Activated CD4-positive, alpha-beta T cell treated with anti-CD3 and anti-CD28 coated beads for 24 hours (primary cell): ENCODE results near the gene RDX.
"Not testable (repeated sequence)": the region's sequence is repeated elsewhere in the genome, so short reads cannot be mapped to it uniquely, and the experiment has no call there.

ENCODE experiments used
- DNase-seq, 2 donors: peaks; one replicate each; pipeline ENCODE4 v3.0.0-alpha.2; 2020; ENCODE audit warnings: low read depth in 2 of 2

RDX gene

DNA sequence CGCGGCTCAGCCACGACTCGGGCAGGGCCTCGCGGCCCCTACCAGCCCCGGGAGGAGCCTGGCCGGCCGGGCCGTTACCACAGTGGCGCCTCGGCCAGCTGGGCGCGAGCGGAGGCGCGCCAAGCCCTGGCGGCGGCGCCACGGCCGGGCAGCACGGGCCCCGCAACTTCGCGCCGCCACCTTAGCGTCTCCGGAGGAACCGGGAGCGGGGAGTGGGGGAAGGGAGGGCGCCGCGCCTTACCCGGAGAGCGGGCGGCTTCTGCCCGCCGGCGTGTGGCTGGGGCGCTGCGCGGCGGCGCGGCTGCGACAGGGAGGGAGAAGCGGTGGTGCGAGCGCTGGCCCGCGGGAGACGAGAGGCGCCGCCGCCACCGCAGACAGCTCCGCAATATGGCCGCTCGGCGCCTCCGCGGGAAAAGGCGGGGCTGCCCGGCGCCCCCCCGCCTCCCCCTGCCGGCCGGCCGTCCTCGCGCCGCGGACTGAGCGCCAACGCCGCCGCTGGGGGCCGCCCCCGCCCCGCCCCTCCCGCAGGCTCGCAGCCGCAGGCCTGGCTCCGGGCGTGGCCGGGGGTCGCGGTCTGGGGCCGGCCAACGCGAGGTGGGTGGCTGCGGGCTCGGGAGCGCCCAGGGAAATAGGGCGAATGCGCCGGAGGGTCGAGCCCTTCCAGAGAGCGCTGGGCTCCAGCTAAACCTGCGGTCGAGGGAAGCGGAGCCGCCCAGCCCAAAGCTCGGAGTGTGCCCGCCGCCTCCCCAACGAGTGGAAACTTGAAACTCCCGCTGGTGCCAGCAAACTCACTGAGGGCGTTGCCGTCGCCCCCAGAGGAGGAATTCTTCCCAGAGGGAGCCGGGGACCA lies at the start of gene RDX:
TSS of gene RDX (minus strand) at position 389 of the 850 bp plus-strand sequence. CDS start 16,922 bp downstream, outside the sequence.
- DNase-seq = peak; percentile 23 to 53

DNA sequence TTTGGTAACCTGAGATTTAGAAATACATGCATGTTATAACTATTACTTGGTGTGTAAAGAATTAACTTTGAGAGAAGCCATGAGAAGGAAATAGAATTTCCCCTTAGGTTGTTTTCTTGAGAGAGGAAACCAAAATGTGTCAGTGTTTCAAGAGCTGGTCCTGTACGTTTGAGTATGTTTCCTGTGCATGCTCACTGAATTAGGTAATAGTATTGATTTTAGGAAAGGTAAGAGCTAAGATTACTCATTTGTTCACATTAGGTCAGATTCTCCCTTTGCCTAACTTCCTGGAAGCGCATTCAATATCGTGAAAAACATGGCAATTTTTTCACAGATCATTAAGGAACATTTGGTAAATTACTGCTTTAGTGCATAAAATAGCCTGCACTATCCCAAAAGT lies 49.3 kb upstream of the RDX start:
- DNase-seq = no peak

DNA sequence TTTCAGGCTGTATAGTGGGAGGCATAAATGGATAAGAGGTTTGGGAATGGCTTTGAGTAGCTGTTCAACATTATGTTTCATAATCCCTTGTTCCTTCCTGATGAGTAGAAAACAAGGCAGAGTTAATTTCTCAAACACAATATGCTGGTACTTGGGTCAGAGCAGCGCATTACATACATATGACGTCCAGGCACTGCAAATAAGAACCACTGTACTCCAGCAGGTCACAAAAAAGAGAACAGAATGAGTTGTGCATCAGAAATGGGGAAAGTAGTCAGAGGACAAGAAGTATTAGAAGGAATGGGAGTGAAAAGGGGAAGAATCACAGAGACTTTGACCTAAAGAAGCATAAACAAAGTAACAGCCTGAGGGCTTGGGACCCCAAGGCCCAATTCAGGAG lies 44.0 kb upstream of the RDX start:
- no peak for DNase-seq

DNA sequence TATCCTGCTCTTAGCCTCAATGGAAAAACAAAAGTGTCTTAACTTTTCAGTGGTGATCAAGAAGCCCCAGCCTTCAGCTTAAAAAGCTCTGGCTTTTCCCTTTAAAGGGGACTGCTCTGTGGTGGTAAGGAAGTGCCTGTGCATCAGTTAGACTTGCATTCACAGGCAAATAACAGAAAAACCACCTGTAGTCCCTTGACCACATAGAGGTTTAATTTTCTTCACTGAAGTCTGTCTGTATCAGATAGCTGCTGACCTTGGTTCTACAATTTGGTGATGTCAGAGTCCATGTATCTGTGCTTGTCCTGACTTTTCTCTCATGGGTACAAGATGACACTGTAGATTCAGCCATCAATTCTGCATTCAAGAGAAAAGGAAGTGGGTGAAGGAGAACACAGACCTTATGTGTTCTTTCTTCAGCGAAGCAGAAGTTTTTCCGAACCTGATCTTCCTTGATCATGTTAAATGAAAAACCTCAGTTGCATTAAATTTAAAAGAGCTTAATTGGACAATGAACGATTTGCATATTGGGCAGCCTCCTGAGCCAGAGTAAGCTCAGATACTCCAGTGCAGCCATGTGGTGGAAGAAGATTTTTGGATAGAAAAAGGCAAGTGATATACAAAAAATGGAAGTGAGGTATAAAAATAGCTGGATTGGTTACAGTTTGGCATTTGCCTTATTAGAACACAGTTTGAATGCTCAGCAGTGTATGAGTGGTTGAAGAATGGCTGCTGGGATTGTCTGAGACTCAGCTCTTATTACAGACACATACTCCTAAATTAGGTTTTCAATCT lies 43.2 kb upstream of the RDX start:
- no peak for DNase-seq

DNA sequence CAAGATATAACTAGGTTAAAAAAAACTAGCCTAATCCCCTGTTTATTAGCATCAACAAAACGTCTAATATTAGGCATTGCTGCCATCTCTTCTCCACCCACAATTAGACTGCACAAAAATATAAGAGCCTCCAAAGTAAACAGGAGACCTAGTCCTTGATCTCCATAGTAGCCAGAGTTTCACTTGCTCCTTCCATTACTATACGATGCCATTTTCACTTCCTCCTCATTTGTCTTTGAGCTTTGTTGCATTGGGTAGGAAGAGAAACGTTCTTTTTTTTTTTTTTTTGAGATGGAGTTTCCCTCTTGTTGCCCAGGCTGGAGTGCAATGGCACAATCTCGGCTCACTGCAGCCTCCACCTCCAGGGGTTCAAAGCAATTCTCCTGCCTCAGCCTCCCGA lies 42.3 kb upstream of the RDX start:
- DNase-seq = no peak

DNA sequence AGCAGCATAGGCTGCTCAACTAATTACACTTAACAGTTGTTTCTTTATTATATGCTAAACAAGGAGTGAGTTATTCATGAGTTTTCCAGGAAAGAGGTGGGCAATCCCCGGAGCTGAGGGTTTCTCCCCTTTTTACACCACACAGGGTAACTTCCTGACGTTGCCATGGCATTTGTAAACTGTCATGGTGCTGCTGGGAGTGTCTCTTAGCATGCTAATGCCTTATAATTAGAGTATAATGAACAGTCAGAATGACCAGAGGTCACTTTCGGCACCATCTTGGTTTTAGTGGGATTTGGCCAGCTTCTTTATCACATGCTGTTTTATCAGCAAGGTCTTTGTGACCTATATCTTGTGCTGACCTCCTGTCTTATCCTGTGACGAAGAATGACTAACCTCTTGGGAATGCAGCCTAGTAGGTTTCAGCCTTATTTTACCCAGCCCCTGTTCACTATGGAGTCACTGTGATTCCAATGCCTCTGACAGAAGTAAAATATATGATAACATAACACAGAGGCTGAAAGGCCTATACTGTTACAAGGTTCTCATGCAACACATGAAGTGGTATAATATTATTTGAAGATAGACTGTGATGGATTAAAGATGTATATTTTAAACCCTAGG lies 41.3 kb upstream of the RDX start:
- no peak for DNase-seq

DNA sequence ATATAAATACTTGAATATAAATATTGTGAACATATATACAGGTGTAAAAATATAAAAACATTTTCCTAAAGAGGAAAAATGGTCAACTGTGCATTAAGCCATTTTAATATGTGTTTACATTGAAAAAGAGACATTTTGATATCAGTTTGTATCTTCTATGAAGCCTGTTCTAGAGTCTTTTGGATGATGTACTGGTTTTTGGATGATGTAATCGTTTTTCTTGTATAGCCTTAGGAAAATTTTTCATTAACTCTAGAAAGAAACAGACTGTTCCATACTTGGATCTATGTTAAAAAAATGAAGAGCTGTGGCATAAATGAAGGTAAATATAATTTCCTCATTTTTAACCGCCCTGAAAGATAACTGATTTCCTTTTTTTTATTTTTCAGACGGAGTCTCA lies 39.6 kb upstream of the RDX start:
- no peak for DNase-seq

DNA sequence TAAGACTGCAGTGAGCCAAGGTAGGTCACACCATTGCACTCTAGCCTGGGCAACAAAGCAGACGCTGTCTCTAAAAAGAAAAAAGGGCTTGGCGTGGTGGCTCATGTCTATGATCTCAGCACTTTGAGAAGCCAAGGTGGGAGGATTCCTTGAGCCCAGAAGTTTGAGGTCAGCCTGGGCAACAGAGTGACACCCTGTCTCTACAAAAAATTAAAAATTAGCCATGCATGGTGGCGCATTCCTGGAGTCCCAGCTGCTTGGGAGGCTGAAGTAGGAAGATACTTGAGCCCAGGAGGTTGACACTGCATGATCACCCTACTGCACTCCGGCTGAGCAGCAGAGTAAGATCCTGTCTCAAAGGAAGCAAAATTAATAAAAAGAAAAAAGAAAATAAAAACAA lies 38.9 kb upstream of the RDX start:
- DNase-seq = no peak

DNA sequence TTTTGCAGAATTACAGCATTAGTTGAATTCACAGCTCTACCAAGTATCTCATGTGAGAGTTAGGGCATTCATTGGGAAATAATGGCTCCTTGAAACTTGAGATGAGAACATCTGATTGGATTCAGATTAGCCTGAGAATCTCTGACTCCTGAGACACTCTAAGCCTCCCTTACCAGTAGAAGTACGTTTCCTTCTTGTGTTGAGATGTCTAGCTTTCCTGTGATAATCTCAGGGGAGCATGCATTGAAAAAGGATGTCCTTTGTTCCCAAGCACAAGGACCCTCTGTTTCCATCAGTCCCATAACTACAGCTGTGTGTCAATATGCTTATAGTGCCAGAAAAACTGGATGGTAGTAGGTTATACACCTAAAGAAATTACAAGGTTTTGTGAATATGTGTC lies 35.2 kb upstream of the RDX start:
- DNase-seq = no peak

DNA sequence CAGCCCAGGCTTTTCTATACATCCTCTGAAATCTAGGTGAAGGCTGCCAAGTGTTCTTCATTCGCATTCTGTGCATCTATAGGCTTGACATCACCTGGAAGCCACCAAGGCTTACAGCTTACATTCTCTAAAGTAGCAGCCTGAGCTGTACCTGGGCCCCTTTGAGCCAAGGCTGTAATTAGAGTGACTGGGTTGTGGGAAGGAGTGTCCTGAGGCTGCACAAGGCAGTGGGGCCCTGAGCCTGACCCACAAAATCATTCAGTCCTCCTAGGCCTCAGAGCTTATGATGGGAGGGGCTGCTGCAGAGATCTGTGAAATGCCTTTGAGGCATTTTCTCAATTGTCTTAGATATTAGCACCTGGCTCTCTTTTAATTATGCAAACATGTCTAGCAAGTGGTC lies 33.0 kb upstream of the RDX start:
- no peak for DNase-seq

DNA sequence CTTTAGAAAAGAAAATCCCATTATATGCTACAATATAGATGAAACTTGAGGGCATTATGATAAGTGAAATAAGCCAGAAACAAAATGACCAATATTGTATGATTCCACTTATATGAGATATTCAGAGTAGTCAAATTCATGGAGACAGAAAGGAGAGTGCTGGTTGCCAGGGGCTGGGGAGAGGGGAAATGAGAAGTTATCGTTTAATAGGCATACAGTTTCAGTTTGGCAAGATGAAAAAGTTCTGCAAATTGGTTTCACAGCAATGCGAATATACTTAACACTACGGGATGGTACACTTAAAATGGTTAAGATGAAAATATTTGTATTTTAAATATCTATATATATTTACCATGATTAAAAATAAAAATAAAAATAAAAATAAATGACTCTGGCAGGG lies 31.1 kb upstream of the RDX start:
- no peak for DNase-seq

DNA sequence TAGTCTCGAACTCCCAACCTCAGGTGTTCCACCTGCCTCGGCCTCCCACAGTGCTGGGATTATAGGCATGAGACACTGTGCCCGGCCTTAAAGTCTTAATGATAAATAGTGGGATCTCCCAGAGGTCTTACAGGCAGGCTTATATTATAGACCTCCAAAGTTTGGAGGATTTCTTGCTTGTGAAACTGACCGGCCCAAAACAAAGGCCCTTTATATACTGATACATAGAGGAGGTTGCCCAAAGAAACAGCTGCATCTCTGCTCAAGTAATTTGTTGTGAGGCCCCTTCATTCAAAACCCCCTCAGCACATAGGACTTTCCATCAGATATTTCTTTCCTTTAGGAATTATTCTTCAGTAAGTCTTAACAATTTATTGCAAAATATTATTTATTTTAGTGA lies 27.4 kb upstream of the RDX start:
- DNase-seq = no peak

DNA sequence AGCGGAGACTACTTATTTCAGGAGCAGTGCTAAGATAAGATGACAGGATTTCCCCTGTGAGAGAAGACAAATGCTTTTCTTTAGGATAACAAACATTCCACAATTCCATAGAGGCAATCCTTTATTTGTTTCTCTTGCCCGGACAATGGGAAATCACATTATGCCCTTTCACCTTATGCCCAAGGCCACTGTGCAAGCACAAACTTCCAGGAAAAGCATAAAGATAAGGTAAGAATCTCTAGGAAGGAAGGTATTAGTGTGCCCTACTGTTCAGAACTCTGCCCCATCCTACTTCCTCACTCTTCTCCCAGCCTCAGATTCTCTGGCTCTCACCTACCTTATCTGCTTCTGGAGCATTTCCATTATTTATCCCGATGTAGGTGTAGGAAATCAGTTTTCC lies 23.1 kb upstream of the RDX start:
- no peak for DNase-seq

DNA sequence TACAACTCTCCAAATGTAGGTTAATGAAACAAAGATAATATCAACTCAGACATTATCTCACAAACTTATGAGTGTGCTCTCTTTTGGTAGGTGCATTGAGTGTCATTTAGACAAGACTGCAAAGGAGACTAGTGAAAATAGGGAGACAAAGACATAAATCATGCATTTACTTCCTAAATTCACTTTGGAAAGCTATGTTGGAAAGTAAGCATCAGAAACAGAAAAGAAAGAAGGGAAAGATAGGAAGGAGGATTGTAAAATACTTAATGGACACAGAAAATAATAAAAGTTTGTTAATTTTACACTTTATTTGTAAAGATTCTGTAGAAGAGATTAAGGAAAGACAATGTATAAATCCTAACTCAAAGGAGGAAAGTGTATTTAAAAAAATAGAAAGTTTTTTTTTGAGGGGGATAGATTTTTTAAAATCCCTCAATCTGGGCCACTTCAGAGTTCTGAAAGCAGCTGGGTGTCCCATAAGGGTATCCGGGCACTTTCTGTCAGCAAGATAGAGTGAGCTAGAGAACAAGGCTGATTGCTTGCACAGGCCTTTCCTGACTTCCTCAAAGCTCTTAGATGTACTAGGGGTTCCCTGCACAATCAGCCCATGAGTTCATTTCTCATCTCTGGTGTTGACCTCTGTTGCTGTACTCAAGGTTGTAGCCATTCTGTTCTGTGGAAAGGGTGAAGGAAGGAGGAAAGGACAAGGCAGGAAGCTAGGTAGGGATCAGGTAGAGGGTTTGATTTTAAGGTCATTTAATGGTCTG lies 22.4 kb upstream of the RDX start:
- no peak for DNase-seq

DNA sequence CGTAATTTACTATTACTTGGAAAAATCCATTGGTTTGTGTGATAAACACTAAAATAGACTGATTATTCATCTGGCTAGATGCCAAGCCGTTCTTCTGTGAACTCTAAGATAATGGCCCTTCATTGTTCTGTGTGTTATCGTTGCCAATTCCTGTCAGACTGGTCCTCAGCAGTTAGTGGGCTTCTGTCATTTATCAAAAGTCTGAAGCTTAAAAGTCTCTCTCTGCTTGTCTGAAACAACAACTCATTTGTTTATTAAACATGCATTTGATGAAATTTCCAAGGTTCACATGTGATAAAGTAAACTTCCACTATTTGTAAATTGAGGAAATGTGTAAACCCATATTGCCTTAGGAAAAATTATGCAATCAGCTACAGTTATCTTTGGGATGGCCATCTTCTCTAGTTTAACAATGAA lies 21.1 kb upstream of the RDX start:
- no peak for DNase-seq

DNA sequence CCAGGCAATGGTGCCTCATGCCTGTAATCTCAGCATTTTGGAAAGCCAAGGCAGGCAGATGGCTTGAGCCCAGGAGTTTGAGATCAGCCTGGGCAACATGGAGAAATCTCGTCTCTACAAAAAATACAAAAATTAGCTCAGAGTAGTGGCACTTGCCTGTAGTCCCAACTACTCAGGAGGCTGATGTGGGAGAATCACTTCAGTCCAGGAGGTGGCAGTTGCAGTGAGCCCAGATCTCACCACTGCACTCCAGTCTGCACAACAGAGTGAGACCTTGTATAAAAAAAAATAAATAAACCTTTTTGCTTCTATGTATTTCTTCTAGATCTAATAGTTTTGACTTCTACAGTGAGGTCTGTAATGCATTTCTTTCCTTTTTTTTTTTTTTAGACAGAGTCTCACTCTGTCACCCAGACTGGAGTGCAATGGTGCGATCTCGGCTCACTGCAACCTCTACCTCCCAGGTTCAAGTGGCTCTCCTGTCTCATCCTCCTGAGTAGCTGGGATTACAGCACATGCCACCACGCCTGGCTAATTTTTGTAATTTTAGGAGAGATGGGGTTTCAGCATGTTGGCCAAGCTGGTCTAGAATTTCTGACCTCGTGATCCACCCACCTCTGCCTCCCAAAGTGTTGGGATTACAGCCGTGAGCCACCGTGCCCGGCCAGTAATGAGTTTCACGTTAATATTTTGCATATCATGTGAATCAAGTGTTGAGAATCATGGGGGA lies 18.1 kb upstream of the RDX start:
- no peak for DNase-seq

DNA sequence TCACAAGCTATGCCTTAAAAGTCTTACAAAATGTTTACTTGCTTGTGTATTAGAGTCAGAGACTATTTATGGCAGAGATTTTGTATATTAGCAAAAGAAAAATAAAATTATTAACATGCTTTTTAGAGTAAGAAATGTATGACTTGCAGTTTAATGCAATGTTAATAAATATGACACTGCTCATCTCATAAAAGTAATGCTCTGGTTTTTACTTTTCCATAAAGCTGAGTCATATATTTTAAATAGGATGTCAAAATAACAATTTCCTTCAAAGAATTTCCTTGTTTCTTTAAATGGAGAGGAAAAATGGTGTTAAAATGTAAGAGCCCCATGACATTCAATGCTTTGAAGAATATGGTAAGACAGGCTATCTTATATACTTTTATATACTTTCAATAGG lies 16.3 kb upstream of the RDX start:
- DNase-seq = no peak

DNA sequence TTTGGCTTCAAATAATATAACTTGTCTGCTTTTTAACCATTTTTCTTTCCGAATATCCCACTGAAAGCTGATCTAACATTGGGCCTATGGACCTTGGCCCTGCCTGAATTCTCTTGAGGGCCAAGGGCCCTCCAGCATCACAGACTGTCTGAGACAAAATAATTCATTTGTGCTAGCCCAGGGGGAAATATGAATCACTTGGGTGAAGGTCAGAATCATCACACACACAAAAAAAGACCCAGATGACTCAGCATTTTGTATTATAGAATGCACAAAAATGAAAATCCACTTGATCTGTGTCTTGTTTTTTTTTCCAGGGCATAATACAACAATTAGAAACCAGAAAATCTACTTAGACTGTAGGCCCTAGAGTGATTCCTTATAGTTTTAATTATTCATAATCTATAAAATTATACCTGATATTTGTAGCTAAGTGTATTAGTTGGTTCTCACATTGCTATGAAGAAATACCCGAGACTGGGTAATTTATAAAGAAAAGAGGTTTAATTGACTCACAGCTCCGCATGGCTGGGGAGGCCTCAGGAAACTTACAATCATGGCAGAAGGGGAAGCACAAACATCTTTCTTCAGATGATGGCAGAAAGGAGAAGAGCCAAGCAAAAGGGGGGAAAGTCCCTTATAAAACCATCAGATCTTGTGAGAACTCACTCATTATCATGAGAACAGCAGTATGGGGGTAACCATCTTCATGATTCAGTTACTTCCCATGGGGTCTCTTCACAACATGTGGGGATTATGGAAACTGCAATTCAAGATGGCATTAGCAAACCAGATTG lies 15.6 kb upstream of the RDX start:
- DNase-seq = no peak

DNA sequence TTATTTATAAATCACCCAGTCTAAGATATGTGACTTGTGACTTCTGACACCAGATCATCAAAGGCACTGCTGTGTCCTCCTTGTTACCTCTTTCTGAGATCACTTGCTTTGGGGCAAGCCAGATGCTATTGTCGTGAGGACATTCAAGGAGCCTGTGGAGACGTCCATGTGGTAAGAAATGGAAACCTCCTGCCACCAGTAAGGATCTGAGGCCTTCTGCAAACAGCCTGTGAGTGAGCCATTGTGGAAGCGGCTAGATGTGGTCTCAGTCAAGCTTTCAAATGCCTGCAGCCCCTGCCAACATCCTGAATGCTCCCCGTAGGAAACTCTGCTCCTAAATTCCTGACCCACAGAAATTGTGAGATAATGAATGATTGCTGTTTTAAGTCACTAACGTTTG lies 11.7 kb upstream of the RDX start:
- DNase-seq = no peak

DNA sequence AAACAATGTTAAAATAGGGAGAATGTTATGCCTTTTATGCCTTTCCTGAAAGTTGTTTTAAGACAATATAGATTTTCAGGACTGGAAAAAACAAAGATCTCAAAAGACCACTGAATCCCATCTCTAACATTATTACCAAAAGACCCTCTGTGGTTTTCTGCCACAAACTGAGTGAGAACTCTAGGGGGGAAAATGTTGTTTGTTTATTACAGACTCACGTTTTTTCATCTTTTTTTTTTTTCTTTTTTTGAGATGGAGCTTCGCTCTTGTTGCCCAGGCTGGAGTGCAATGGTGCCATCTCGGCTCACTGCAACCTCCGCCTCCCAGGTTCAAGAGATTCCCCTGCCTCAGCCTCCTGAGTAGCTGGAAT lies 9.6 kb upstream of the RDX start:
- not testable (repeated sequence) for DNase-seq
